GM19324 (cell line): ENCODE results near the gene CARD8.
A peak's percentile ranks its signal among the peaks of the same experiment; 100 is the strongest.
"Not testable (repeated sequence)": the region's sequence is repeated elsewhere in the genome, so short reads cannot be mapped to it uniquely, and the experiment has no call there.

Experiments
- ATAC-seq: cut with Tn5 transposase; IDR thresholded peaks from one replicate; pipeline ENCODE4 v1.9.1; 2021; ENCODE audit warnings: mild to moderate bottlenecking, moderate library complexity; ENCODE audit not compliant: unreplicated experiment, low FRiP score

The CARD8 gene

DNA sequence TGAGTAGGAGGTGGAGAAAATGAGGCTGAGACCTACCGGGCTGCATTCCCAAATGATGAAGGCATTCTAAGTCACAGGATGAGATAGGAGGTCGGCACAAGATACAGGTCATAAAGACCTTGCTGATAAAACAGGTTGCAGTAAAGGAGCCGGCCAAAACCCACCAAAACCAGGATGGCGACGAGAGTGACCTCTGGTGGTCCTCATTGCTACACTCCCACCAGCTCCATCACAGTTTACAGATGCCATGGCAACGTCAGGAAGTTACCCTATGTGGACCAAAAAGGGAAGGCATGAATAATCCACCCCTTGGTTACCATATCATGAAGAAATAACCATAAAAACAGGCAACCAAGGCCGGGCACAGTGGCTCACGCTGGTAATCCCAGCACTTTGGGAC is 9.6 kb upstream of the CARD8 start:
- not testable (repeated sequence) for ATAC-seq

DNA sequence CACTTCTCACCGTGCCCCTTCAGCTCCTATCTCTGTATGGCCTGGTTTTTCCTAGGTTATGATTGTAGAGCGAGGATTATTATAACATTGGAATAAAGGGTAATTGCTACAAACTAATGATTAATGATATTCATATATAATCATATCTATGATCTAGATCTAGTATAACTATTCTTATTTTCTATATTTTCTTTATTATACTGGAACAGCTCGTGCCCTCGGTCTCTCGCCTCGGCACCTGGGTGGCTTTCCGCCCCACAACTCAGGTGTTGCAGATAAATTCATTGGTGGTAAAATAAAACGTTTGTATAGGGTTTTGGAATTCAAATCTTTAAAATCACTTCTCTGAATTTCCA is 4.6 kb upstream of the CARD8 start:
- ATAC-seq: not testable (repeated sequence)

DNA sequence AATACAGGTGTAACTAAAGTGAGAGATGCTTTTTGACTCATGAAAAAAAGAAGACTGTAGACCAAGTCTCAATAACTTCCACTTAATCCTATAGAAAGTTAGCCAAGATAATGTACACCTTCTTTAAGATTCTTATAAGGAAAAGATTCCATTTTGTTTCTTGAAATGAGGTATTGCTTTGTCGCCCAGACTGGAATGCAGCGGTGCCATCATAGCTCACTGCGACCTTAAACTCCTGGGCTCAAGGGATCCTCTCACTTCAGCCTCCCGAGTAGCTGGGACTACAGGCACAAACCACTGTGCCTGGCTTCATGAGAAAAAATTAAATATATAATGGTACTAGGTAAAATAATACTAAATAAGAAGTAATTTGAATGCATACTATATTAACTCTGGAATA is 3.3 kb upstream of the CARD8 start:
- ATAC-seq: not testable (repeated sequence)

DNA sequence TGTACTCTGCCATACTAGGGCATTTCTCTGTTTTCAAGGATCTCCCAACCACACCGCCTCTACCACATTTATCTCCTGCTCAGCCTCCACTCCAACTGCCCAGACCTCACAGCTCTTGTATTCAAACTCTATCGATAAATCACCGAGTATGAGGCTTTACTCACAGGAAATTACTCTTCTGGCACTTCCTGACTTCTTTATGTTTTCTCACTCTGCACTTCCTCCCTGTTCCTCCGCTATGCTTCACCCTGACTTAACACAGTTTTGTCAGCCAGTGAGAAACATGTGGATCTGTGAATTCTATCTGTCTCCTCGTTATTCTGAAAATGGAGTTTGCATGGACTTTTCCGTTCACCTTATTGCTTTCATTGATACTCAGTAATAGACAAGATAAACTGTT is 2.6 kb upstream of the CARD8 start:
- ATAC-seq: no peak

DNA sequence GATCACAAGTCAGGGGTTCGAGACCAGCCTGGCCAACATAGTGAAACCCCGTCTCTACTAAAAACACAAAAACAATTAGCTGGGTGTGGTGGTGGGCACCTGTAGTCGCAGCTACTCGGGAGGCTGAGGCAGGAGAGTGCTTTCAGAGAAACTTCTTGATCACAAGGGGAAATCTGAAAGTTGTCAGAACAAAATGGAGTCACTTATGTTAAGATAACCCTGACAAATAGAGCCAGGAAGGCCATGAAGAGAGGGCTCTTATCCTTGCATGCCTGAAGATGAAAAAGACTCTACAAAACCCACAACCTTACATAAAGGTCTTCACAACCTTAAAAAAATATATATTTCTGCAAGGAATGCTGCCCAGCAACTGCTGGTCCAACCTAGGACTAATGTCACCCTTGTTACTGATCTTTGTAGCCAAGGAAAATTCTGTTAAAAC is 1.2 kb downstream of the CARD8 start:
- ATAC-seq: no peak

DNA sequence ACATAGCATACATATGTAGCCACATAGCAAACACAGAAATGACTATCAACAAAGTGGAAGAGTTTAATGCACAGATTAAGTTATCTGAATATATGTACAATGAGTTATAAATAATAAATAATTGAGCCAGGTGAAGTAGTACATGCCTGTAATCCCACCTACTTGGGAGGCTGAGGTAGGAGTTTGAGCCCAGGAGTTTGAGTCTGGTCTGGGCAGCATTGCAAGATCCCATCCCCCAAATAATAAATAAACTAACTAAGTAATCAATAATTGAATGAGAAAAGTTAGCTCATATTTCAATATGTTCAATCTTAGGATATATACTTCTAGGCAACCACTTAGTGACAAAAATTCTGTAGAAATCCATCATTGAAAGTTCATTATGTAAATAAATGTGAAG is 1.7 kb downstream of the CARD8 start:
- ATAC-seq: no peak

DNA sequence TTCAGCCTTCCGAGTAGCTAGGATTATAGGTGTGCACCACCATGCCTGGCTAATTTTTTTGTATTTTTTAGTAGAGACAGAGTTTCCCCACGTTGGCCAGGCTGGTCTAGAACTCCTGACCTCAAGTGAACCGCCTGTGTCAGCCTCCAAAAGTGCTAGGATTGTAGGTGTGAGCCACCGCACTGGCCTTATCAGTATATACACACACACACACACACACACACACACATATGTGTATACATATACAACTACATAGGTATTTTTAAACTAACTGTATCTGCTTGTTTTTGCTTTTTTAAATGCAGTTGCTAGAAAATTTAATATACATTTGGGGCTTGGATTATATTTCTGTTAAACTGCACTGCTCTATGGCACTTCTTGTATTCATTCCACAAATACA is 3.1 kb downstream of the CARD8 start:
- ATAC-seq: no peak

DNA sequence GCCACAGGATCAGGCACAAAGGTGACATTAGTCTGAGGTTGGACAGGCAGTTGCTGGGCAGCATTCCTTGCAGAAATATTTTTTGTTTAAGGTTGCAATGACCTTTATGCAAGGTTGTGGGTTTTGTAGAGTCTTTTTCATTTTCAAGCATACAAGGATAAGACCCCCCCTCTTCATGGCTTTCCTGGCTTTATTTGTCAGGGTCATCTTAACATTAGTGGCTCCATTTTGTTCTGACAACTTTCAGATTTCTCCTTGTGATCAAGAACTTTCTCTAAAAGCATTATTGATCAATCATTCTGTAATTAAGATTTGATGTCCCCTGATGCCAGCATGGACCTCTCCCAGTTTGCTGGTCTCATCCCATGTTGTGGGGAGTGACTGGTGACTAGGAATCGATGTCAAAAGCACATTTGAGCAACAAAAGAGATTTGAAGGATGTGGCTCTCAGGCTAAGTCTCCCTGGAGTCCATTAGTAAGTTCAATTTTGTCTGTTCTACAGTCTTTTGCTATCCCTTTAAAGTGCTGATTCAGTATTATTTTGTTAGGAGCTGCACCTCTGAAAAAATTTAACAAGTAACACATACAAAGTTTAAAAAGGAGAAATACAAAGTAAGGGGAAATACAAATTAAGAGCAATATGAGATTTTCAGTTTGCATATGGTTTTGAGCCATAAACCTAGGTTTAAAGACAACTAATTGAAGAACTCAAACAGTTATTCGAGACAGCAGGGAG is 5.3 kb downstream of the CARD8 start:
- no peak for ATAC-seq

DNA sequence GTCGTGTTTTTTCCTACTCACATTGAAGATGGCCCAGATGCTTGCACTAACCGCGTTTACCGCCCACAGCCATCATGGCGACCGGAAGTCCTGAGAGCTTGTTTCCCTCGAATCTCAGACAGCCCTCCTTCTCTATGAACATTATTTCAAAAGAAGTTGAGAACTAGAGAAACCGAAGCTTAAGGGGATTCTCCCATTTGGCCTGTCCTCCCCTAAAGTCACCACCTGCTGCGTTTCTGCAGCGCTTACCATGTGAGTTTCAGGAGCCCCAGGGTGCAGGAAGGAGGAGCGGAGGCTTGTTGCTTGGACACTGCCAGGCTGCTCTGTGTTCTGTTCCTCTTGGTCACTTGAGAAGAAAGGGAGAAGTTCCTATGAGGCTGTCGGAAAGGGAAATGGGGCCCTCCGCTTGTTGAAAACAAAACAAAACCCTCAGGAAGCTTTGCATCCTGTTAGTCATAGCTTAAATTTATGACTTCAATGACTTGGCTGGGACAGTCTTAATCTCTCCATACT is 6.2 kb downstream of the CARD8 start:
- peak; percentile 74 for ATAC-seq

DNA sequence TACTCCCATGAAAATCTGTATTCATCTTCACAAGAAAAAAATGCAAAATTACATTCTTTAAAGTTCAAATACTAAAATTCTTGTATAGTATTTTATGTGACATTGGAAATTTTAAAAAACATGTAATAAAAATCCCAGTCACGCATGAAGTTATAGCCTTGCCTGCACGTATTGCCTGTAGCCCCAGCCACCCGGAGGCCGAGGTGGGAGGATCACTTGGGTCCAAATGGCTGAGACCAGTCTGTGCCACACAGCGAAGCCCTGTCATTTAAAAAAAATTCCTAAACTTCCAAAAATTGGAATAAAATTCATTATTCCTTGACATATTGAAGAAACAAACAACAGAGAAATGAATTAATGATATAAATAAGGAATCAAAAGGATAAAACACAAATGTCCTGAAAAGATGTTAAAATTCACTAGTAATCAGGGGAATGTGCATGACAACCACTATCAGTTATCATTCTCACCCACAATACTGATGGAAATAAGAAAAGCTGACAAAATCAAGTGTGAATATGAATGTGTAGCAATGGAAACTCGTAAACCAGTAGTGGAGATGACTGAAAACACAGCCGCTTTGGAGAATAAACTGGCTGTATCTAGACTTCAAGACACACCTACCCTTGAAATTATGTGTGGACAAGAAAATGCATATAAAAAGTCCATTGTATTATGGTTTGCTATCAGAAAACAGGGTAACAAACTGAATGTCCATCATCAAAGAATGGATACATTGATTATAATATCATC is 7.5 kb downstream of the CARD8 start:
- no peak for ATAC-seq

DNA sequence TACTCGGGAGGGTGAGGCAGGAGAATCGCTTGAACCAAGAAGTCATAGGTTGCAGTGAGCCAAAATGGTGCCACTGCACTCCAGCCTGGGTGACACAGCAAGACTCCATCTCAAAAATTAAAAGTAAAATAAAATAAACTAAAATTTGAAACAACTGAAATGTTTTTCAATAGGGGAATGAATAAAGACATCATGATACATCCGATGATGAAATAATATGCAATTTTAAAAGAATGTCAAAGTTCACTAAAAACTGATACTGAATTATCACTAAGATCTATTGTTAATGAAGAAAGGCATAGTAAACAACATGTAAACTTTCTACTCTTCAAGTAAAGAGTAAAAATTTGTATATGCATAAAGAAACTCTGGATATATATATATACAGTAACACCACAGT is 8.5 kb downstream of the CARD8 start:
- no peak for ATAC-seq

DNA sequence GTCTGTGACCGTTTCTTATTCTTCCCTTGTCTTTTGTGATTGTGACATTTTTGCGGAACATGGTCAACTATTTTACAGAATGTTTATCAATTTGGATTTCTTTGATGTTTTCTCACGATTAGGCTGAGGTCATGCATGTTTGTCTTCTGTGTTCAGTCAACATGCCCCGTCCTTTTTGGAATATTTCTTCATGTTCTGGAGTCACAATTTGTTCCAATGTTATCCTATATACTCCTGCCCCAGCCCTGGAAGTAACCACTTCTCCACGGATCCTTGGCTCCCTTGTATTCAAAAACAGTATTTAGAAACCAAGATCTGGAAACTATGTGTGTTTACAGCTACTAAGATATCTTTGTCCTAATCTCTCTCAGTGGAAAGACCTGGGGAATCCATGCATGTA is 9.6 kb downstream of the CARD8 start:
- ATAC-seq: no peak

DNA sequence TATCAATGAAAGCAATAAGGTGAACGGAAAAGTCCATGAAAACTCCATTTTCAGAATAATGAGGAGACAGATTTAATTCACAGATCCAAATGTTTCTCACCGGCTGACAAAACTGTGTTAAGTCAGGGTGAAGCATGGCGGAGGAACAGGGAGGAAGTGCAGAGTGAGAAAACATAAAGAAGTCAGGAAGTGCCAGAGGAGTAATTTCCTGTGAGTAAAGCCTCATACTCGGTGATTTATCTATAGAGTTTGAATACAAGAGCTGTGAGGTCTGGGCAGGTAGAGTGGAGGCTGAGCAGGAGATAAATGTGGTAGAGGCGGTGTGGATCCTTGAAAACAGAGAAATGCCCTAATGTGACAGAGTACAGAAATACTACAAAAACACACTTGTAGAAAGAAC is 11.4 kb downstream of the CARD8 start:
- no peak for ATAC-seq

DNA sequence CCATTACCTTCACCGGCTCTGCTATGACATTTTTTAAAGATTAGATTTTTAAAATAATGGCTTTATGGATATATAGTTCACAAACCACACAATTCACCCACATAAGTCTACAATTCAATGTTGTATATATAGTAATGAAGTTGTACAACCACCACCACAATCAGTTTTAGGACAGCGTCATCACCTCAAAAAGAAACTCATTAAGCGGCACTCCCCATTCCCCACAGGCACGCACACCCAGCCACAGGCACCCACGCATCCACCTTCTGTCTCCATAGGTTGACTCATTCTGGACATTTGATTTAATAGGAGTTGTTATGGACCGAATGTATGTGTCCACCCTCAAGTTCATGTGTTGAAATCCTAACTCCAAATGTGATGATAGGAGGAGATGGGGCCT is 13.9 kb downstream of the CARD8 start:
- not testable (repeated sequence) for ATAC-seq

DNA sequence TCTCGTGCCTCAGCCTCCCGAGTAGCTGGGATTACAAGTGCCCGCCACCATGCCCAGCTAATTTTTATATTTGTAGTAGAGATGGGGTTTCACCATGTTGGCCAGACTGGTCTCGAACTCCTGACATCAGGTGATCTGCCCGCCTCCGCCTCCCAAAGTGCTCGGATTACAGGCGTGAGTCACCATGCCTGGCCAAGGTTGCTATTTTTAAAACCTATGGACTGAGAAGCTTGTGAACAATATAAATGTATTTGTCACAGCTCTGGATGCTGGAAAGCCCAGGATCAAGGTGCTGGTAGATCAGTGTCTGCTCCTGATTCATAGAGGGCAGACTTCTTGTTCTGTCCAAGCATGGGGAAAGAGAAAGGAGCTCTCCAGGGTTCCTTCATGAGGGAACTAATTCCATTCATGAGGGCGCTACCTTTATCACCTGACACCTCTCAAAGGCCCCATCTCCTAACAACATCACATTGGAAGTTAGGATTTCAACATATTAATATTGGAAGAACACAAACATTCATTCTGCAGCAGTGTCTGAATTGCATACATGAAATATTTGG is 16.1 kb downstream of the CARD8 start:
- no peak for ATAC-seq

DNA sequence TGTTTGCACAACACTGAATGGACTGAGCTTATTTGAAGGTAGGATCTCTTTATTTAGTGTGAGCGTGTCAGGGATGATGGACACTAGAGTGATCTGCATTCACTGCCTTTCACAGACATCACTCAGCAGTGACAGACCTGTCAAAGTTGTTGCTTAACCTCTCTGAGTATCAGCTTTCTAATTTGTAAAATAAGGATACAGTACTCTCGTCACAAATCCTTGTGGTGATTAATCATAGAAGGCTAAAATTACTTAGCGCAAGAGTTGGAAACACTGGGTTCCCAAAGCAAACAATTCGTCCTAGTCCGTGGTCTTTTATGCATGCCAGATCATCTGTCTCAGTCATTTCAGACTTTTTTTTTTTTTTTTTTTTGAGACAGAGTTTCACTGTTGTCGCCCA is 16.6 kb downstream of the CARD8 start:
- no peak for ATAC-seq

DNA sequence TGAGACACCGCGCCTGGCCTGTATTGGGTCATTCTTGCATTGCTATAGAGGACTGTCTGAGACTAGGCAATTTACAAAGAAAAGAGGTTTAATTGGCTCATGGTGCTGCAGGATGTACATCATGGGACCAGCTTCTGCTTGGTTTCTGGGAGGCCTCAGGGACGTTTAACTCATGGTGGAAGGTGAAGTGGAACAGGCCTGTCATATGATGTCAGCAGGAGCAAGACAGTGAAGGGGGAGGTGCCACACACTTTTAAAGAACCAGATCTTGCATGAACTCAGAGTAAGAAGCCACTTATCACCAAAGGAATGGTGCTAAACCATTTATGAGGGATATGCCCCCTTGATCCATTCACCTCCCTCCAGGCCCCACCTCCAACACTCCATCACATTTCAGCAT is 18.7 kb downstream of the CARD8 start:
- no peak for ATAC-seq

DNA sequence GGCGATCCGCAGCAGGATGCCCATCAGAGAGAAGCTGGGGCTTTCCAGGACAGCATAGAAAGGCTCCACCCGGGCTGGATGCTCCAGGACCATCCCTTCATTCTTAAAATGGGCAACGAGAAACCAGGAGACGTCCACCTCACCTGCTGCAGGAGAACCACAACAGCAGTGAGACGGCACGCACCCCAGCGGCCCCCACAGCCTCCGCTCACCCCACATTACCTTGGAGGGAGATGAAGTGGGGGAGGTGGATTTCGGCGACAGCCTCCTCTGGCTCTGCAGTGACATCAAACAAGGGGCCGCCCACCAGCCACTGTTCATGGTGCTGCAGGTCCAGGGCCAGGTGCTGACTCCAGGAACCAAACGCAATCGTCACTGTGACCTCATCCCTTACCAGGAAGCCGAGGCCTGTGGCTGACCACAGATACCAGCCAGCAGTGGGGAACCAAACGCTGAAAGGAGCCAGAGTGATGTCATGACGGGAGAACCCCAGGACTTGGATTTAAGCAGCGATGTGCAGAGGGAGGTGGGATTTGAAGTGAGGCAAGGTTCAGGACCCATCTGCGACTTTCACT is 25.1 kb downstream of the CARD8 start:
- no peak for ATAC-seq

DNA sequence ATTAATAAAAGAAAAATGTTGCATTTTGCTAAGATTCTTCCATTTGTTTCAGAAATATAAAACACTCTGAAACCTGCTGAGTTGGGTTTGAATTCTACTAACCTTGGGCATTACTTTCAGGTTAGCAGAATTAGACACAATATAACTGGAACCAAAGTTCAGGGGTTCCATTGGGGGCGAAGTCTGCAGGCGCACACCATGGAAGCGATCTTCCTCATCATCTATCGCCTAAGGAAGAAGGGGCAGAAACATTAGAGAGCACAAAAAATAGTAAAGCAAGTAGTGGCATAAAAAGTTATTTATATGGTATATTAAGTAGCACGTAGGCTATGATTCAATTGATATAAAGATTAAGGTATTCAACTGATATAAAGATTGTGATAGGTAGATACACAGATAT is 34.1 kb downstream of the CARD8 start:
- ATAC-seq: no peak

DNA sequence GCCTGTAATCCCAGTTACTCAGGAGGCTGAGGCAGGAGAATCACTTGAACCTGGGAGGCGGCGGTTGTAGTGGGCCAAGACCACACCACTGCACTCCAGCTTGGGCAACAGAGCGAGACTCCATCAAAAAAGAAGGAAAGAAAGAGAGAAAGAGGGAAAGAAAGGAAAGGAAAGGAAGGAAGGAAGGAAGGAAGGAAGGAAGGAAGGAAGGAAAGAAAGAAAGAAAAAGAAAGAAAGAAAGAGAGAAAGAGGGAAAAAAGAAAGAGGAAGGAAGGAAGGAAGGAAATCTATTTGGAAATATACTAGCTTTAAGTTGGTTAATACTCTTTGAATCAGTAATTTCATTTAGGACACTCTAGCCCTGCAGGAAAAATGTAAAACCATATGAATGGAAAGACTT is 34.9 kb downstream of the CARD8 start:
- ATAC-seq: not testable (repeated sequence)

DNA sequence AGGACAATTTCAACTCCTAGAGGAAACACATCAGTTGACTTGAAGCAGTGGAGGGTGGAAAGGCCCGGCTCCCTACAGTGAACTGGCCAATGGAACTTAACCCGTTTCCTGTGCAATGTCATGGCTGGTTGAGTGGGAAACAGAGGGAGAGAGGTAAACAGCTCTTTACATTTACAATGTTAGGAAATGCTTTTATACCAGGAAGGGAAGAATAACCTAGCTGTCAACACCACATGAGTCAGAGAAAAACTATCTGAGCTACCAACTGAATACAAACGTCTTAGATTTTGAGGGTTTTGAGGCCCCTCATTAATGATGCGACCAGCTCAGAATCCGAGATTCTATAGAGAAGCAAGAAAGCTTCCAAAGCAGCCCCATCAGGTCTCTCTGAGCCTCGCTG is 36.7 kb downstream of the CARD8 start:
- ATAC-seq: no peak
